Measurements from ENCODE around the gene CCL8.
A peak's percentile ranks its signal among the peaks of the same experiment; 100 is the strongest.

The CCL8 gene

GRCh38 chr17:34368196-34368945 is 49.1 kb downstream of the CCL8 start:
- DNase-seq: peak; percentile 34 to 91 (median 64)

DNA sequence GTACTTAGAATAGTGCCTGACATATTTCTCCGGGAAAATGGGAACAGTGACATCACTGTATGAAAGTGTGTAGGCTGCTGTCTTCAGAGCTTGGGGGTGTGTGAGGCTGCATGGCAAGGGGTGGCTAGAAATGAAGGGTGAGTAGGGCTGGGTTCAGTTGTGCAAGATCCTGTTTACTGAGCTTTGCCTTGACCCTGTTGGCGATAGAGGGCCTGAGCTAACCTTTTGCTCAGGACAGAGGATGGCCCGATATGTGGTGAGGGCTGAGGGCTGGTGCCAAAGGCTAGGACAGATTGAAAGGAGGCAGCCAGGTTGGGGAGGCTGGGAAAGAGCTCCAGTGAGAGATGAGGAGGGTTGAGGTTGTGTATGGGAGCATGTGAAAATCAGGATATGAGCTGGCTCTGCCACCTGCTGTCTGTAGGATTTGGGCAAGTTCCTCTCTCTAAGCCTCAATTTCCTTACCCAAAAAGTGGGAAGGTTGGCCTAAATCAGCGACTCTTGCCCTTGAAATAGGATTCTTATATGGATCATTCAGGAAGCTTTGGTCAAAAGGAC is 49.8 kb downstream of the CCL8 start:
- peak in 3 of 4 experiments; percentile 81 to 84 (median 83) for DNase-seq

- DNase-seq: no peak
Measured at GRCh38 chr17:34369571-34369970, 50.3 kb downstream of the CCL8 start.

GRCh38 chr17:34370376-34370996 is 51.3 kb downstream of the CCL8 start:
- DNase-seq: no peak

- DNase-seq: peak; percentile 67 to 84 (median 70)
Measured at GRCh38 chr17:34370997-34371395, 51.8 kb downstream of the CCL8 start.

Data from suppressor macrophage (primary cell).